NCI-H345 treated with DMSO at 0.1 percent for 48 hours (cell line): Measurements from ENCODE around the gene TRPT1.

Source experiments
- DNase-seq: peaks from one replicate; lab custom pipeline; 2025; ENCODE audit not compliant: unreplicated experiment; lab: John Stamatoyannopoulos, UW

Gene TRPT1

GRCh38 chr11:64208796-64209562 lies 17.0 kb downstream of the TRPT1 start:
- no peak for DNase-seq

GRCh38 chr11:64208086-64208795 lies 17.7 kb downstream of the TRPT1 start:
- no peak for DNase-seq

DNA sequence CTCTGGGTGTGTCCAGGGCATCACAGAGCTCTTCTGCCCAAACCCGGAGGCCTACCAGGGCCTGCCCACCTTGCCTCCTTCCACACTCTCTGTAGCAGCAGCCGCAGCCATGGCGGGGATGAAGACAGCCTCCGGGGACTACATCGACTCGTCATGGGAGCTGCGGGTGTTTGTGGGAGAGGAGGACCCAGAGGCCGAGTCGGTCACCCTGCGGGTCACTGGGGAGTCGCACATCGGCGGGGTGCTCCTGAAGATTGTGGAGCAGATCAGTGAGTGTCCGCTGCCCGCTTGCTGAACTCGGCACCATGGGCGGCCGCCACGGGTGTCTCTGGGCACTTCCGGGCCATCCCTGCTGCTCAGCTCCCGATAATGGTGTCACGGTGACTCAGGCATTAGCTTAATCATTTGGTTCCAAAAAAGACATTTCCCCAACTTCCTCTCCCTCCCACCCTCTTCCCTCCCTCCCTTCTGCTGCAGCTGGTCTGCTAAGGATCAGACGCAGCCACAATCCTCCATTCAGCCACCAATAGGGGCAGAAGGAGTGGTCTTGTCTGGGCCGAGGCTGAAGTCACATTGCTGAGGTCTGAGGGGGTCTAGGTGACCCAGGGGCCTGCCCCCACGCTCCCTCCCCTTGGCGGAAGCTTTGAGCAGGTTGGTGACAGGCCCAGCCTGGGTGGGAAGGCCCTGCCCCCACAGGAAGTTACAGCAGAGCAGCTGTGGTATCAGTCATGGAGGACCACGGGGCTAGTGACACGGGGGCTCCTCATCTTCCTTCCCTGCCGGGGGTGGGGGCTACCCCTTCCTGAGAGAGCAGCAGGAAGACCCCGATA lies 18.5 kb downstream of the TRPT1 start:
- DNase-seq = no peak

DNA sequence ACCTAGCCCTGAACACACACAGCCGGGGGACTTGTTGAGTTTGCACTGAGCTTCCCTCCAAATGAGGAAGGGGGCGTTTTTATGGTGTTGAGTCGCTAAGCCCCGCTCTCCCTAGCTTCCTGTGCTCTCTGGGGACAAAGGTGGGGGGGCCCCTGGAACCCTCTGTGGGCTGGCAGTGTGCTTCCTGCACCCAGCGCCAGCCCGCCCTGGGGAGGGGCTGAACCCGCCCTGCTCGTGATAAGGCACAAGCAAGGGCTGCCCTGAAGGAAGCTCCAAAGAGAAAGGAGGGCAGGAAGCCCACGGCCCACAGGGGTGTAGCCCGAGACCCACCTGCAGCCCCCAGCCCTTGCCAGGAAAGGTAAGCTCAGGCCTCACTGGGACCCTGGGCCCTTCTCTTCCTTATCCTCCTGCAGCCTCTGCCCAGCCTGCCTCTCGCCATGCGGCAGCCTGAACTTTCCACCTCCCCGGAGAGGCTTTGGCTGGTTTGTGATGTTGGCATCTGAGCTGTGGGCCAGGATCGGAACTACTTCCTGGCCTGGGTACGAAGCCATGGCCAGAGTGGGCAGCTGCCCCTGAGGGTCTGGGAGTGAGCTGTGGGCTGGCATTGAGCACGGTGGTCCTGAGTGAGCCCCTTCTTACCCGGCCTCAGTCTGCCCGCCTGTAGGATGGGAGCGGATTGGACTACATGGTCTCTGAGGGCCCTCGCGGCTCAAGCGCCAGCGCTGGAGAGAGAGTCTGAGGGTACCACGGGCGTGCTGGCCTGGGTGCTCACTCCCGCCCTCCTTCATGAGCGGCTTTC lies 19.3 kb downstream of the TRPT1 start, which contains the start of gene FERMT3:
Gene FERMT3, plus strand, starts transcription at position 265 of the 799 bp plus-strand sequence. CDS start 644 bp downstream, outside the sequence.
- no peak for DNase-seq

GRCh38 chr11:64204464-64204989 lies 21.5 kb downstream of the TRPT1 start:
- DNase-seq = peak; percentile 31

DNA sequence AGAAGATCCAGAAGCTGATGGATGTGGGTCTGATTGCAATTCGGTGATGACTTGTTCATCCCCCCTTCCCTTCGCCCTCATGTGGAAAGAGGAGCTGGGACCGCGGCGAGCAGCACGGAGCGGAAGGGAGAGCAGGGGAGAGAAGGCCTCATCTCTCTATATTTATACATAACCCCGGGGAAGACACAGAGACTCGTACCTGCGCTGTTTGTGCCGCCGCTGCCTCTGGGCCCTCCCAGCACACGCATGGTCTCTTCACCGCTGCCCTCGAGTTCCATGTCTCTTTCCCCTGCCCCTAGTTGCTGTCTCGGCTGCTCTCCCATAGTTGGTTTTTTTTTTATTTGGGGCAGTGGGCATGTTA lies 21.9 kb downstream of the TRPT1 start:
- DNase-seq = no peak

- no peak for DNase-seq
Observed at GRCh38 chr11:64203421-64204079, 22.4 kb downstream of the TRPT1 start.

DNA sequence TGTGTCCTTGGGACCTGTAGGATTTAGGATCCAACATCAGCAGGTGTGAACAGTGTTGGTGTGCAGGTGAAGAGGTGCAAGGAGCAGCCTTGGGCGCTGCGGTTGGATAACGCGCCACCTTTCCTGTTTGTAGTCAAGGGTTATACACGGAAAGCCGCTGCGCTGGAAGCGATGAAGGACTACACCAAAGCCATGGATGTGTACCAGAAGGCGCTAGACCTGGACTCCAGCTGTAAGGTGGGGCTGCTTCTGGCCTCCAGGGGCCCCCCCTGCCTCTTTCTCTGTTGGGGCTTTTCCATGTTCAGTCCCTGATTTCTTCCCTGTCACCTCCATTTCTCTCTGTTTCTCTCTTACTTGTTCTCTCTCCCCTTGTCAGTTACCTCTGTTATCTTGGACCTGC lies 23.0 kb downstream of the TRPT1 start:
- no peak for DNase-seq

- DNase-seq = no peak
Observed at GRCh38 chr11:64201543-64201942, 24.4 kb downstream of the TRPT1 start.

GRCh38 chr11:64198511-64198910 lies 27.5 kb downstream of the TRPT1 start:
- no peak for DNase-seq

DNA sequence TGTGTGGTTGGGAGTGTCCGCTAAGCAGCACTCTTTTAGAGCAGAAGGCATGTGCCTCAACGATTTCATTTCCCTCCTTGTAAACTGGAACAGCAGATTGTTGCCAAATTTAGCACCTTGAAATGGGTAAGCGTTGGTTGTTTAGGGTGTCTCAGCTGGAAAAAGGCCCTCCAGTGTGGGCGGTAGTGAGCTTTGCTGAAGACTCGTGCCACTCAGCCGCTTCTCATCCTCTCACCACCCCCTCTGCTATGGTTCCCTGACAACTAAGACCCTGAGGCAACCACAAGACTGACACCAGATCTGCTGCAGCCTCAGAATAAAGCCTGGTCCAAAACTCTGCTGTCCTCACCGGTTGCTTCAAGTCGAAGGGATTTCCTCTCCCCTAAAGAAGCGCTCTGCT lies 29.4 kb downstream of the TRPT1 start:
- no peak for DNase-seq

DNA sequence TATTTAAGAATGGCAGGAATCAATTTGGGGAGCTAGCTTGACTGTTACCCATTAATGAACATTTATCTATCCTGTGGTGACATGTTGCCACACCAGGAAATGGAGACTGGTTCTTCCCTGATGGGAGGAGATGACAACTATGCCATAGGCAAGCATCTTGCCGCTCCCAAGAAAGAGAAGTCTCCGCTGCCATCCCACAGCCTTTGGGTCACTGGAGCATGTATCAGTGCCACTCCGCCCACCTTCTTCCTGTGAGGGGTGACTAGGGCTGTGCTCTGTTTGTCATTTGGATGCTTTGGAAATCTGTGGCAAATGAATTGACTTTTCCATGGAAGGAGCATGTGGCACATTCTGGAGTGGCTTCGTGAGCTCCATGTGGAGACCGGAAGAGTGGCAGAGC lies 33.6 kb downstream of the TRPT1 start:
- no peak for DNase-seq

DNA sequence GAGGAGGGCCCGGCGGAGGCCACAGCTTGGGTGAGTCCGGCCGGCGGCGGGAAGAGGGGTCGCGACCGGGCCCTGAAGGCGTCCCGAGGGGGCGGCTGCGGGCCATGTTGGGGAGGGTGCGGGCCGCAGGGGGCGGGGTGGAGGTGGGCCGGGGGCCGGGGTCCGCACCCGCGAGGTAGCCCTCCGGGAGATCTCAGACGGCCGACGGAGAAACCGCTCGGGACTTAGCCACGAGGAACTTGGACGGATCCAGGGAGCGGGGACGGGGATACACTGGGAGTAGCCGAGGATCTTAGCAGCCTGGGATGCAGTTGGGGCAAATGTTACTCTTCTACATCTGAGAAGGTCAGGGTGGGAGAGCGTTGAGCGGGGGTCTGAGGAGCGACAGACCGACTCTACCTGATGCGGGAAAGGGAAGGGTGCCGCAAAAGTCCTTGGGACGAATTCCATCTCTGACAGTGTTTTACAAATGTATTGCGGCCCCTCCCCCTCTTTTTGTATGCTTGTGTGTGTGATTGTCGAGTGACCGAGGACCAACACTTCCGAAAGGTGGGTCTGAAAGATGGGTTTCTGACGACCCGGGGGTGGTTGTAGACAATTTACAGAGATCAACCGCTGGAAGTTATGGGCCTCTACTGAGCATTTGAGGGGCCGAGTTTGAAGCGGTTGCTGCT lies 39.4 kb downstream of the TRPT1 start:
- DNase-seq = no peak

DNA sequence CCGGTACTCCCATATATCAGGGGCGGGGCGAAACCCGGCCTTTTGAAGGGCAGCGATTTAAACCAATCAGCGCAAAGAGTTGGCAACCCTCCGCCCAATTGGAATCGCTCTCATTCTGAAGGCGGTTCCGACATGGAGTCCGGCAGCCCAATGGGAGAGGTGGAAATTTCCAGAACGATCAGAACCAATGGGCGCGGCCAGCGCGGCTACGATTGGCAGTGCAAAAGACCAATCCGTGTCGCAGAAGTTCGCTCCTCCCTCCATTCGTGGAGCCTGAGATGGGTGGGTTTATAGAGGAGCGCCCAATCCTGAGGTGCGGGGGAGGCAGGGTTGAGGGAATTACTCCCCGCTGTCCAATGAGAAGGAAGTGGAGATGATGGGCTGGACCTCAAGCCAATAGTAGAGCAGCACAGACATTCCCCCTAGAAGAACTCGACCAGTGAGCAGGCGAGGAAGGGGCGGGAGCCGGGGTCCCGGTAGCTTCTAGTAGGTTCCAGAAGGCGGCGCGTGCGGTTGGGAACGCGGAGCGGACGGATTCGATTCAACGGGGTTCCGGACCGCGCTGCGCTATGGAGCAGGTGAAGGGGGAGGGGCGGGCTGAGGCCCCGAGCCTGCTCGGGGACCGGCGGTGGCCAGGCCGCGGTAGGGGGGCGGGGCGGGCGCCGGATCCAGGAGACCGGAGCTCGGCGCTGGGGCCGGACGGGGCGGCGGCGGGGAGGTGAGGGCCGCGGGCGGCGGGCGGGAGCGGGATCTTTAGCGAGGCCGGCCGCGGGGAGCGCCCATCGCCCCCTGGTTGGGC lies 40.1 kb downstream of the TRPT1 start, which contains the start of gene STIP1:
Gene STIP1, plus strand, starts transcription at position 479 of the 799 bp plus-strand sequence. Its CDS starts 91 bp downstream, at position 570.
- peak; percentile 99 for DNase-seq

DNA sequence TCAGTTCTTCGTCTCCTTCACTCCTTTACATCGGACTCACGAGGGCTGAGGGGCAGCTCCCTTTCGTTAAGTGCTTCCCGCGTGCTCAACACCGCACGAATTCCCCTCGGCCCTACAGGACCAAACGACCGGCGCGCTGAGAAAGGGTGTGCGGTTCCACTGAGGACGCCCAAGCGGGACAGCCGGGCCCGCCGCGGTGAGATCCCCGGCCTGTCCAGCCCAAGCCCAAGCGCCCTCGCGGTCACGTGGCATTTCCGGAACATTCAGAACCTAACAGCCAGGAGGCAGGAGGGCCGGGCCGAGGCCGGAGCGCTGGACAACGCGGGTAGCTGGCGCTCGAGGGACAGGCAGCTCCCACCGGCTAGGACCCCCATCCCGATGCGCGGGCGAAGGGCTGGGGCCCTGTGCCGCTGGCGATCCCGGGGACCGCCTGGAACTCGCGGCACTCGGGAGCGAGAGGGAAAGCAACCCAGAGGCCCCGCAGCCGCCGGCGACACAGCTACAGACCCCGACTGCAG lies 40.8 kb downstream of the TRPT1 start:
- peak; percentile 18 for DNase-seq

DNA sequence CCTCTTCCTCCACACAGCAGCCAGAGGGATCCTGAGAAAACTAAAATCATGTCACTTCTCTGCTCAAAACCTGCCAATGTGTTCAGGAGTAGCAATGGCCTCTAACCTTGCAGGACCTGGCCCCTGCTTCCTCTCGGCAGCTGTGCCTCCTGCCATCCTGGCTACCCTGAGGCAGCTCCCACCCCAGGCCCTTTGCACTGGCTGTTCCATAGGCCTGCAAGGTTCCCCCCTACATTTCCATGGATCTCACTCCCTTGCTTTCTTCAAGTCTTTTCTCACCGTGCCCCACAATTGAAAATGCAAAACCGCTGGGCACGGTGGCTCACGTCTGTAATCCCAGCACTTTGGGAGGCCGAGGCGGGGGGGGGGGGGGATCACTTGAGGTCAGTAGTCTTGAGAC lies 42.1 kb downstream of the TRPT1 start:
- DNase-seq = no peak

- DNase-seq = peak; percentile 22
Observed at GRCh38 chr11:64181506-64182411, 44.2 kb downstream of the TRPT1 start.
